Hematopoietic multipotent progenitor cell treated with erythropoietin and hydrocortisone succinate and interleukin-3 and kit ligand, for 8 days (in vitro differentiated cells): ENCODE measurements around the gene NRM.
"Not testable (repeated sequence)": the region's sequence is repeated elsewhere in the genome, so short reads cannot be mapped to it uniquely, and the experiment has no call there.

Experiments
- DNase-seq: peaks from one replicate; pipeline ENCODE4 v3.0.0-alpha.2; 2015

The NRM gene

DNA sequence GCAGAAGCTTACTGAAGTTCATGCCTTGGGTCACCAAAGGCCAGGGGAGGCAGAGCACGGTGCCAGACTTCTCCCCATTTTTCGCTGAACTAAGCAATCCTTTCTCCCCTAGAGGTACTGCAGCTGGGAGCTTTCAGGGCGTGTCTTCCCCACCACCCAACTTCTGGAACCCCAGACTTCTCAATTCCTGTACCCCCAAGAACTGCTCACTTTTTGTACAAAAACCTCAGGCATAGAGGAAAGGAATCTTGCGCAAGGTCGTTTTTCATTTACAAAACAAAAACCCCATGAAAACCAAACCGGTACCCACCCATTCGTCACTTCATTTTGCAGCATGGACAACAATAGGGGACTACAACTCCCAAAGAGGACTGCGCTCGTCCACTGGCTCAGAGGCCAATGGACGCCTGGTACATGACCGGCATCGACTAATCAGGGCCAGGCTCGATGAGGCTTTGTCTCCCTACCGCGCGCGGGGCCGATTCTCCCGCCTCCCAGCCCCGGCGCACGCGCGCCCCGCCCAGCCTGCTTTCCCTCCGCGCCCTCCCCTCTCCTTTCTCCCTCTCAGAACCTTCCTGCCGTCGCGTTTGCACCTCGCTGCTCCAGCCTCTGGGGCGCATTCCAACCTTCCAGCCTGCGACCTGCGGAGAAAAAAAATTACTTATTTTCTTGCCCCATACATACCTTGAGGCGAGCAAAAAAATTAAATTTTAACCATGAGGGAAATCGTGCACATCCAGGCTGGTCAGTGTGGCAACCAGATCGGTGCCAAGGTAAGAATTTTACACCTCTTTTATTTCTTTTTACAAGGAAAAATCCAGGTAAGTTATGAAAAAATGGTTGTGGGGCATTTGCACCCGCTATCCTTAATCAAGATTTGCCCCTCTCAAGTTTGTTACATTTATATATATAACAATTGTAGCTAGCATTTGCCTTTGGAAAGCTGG is 29.3 kb upstream of the NRM start, which contains the start of gene TUBB:
Gene TUBB, plus strand, starts transcription at position 562 of the 947 bp plus-strand sequence. Its CDS starts 155 bp downstream, at position 717.
- DNase-seq, result peak; percentile 99

DNA sequence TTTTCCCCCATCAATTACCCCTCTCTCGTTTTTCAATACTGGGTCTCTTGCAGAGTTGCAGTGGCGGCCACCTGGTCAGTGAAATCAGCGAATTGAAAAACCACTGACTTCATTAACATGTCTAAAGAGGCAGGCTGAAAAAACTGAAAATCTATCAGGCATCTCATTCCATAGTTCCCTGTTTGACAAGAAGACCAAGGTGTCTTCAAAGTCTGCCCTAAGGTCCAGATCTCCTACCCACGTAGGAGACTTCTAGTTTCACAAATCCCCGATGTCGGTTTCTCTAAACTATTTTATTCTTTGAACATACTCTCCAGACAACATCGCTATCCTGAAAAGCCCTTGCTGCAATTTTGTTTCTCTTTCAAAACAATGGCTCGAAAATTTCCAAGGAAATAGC is 28.6 kb upstream of the NRM start:
- DNase-seq, result no peak

DNA sequence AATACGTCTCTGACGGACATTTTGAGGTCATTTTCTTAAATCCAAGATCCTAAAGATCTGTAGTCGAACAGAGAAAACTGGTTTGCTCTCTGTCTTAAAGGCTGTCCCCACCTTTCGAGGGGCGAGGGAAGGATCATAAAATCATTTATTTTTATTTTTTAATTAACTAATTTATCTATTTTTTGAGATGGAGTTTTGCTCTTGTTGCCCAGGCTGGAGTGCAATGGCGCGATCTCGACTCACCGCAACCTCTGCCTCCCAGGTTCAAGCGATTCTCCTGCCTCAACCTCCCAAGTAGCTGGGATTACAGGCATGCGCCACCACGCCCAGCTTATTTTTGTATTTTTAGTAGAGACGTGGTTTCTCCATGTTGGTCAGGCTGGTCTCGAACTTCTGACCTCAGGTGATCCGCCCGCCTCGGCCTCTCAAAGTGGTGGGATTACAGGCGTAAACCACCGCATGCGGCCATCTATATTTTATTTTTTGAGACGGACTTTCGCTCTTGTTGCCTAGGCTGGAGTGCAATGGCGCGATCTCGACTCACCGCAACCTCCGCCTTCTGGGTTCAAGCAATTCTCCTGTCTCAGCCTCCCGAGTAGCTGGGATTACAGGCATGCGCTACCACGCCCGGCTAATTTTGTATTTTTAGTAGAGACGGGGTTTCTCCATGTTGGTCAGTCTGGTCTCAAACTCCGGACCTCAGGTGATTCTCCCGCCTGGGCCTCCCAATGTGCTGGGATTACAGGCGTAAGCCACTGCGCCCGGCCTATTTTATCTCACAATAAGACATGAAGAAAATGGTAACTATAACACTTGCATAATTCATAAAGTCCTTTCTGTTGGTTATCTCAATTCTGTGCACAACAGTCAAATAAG is 27.3 kb upstream of the NRM start:
- not testable (repeated sequence) for DNase-seq

DNA sequence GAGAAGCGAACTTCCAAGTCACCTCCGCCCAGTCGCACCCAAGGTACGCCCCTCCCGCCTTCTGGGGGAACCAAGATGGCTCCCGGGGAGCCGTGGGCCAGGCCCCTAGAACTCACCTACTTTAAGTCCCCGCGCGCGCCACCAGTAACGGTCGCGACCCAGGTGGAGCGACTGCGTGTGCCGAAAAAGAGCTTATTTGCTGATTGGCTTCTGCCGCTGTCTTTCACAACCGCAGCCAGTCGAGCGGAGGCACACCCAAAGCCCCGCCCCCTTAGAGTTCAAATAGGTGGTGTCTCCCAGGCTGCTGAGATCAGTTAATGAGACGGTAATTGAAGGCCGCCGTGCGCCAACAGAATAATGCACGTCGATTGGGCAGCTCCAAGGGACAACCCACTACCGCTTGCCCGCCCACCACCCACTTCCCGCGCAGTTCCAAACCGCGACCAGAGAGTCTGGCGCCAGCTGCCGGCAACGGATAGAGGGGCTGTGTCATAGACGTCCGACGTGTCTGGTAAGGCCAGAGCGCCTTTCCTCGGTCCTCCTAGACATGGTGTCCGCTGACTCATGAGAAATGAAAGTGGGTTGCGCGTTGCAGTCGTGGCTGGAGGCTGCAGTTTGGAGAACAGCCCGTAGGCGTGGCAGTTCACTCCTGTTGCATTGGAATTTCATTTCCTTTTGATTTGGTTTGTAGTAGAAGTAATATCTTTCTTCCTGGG is 26.5 kb upstream of the NRM start, which contains the start of gene MDC1:
Gene MDC1, minus strand, starts transcription at position 153 of the 716 bp plus-strand sequence. CDS start 2,106 bp downstream, outside the sequence.
- DNase-seq, result peak; percentile 100

DNA sequence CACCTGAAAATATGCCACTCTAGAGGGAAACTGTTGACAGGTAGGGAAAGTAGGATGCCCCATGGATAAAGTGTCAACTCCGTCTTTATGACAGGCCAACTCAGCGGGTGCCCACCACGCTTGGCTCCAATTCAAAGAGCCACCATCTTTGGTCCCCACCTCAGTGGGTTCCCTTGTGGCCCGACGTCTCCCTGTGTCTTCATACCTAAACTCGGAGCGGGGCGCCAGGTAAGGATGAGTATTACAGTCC is 26.0 kb upstream of the NRM start:
- no peak for DNase-seq

DNA sequence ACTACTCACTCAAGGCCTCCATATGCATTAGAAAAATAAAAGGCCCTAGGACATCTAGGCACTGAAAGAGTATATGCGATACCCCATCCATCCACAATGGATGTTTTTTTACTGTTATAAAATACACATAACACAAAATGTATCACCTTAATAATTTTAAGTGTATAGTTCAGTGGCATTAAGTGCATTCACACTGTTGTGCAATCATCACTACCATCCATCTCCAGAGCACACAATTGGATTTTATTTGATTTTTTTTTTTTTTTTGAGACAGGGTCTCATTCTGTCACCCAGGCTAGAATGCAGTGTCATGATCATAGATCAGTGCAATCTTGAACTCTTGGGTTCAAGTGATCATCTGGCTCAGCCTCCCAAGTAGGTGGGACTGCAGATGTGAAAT is 23.5 kb upstream of the NRM start:
- DNase-seq, result no peak

DNA sequence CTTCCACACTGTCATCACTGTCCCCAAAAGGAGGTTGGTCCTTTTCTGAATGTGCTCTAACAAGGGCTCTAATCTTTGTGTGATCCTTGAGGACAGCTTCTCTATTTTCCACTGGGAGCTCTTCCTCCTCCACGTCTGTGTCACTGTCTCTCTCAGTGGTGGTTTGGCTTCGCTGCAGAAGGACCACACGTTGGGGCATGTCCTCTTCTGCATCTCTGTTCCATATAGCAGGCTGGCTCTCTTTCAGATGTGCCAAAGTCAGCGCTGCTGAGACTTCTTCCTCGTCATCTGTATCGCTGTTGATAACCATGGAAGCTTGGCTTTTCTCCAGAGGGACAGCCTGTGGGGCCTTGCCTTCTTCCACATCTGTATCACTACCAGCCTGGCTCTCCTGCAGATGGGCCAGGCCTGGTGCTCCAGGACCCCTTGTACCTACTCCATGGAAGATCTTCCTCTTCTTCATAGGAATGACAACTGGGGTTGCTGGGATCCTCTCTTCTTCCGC is 21.7 kb upstream of the NRM start:
- peak; percentile 90 for DNase-seq

DNA sequence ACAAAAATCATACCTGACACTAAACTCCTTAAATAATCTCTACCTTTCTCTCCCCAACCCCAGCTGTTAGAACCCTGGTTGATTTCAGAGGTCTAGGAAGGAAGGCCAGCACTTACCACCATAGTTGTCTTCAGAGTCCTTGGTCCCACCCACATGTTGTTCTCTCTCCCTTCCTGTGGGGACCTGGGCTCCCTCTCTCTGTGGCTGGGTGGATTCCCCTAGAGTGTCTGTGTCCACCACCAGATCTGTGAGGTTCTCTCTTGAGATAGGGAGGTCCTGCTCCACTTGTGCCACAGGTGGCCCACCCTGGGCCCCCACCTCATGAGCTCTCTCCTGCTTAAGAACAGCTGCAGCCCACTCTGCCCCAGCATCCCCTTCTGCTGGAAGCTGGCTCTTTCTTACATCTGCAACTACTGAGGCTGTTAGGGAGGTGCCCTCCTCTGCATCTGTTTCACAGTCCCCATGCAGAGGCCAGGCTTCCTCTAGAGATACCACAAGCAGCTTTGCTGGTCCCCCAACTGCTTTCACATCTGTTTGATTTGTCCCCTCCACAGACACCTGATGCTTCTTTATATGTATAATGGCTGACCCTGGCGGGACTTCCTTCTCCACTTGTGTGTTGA is 21.1 kb upstream of the NRM start:
- DNase-seq, result no peak

DNA sequence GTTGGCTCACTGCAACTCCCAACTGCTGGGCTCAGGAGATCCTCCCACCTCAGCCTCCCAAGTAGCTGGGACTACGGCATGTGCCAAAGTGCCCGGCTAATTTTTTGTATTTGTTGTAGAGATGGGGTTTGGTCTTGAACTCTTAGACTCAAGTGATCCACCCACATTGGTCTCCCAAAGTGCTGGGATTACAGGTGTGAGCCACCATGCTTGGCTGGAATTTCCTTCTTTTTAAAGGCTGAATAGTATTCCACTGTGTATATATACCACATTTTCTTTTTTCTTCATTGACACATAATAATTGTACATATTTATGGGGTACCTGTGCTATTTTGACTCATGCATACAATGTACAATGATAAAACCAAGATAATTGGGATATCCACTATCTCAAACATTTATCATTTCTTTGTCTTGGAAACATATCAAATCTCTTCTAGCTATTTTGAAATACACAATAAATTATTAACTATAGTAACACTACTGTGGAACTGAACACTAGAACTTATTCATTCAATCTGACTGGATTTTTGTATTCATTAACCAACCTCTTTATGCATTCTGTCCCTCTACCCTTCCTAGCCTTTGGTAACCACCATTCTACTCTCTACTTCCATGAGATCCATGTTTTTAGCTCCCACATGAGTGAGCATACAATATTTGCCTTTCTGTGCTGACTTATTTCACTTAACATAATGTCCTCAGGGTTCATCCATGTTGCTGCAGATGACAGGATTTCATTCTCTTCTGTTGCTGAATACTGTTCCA is 18.5 kb upstream of the NRM start:
- no peak for DNase-seq

DNA sequence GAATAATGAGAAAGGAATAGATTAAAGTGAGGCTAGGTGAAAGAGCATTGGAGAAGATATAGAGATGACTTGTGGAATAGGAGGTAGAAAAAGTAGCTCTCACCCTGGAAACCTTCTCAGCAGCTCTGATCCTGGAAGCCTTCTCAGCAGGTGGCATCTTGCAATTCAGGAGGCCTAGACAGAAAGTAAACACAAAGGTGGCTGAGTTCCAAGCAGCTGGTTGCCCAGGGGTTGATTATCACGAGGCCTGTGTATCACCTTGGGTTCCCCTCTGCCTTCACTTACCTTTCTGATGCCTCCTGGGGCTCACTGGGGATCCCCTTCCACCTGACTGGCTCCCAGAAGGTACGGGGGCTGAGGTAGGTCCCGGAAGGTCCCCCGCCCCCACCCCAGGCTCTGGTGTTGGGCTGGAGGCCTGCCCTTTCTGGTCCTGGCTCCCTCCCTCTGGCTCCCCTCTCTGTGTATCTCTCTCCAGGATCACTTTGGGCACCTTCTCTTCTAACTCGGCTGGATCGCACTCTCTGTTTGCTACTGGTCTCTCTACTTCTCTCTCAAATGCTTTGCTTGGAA is 16.6 kb upstream of the NRM start:
- no peak for DNase-seq

DNA sequence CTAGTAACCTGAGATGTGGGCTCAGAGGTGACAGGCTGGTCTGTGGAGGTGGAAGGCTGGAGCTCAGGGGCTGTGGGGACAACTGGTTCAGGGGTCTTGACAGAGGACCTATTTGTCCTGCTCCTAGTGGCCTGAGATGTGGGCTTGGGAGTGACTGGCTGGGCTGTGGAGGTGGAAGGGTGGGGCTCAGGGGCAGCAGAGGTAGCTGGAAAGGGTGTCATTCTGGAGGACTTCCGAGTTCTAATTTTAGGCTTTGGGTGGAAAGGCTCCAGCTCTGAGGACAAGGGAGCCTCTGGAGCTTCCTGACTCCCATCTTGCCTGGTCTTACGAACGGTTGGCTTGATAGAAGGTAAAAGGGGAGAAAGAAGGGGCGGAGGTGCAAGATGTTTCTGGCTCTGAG is 14.8 kb upstream of the NRM start:
- no peak for DNase-seq

DNA sequence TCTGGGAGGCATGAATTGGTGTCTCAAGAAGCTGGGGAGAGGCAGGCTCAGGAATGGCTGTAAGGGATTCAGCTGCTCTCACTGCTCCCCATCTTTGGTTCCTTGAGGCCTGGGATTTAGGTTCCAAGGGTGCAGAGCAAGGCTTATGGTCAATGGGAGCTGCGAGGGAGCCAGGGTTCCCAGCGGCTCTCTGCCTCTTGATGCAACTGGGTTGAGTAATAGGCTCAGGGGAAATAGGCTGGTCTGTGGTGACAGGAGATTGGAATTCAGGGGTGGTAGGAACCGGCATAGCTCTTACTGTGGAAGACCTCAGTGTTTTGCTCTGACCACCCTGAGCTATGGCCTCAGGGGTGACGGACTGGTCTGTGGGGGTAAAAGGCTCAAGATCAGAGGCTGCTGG is 13.0 kb upstream of the NRM start:
- no peak for DNase-seq

DNA sequence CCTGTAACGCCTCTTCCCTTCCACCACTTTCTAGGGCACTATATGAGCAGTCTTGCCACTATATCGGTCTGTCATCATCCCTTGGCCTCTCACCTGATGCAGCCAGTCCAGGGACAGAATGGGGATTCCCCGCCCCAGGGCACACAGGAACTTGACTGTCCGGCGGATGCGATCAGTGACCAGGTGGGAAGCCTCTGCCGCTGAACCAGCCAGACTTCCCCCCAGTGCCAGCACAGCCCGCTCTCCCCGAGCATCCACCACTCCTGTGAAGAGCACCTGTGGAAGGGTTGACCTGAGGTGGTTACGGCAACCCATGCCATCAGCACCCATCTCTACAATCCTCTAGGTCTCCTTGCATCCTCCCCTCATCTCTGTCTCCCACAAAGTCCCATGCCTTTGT is 12.2 kb upstream of the NRM start:
- no peak for DNase-seq

DNA sequence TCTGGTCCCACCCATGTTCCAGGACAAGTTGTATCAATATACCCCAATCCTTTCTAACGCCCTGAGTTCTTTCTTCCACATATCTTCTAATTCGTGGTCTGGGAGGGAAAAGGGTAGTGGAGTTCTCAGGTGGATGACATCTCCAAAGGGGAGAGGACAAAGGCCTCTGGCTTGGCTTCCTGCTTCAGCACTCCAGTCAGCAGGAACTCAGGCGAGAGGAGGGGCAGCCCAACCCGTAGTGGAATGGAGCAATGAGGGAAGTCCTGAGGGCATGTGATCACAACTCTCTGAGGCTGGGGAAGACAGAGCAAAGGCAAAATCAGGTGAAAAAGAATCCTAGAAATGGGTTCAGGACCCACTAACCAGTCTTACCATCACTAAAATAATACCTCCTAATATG is 9.6 kb upstream of the NRM start:
- DNase-seq, result no peak

DNA sequence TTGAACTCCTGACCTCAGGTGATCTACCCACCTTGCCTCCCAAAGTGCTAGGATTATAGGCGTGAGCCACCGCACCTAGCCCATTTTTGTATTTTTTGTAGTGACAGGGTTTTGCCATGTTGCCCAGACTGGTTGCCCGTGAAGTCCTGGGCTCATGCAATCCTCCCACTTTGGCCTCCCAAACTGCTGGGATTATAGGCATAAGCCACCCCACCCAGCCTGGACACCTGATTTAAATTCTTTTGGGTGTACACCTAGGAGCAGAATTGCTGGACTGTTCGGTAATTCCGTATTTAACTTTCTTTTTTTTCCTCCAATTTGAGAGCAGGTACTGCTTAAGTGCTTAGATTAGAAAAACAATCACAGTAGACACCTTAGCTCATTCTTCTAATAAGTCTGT is 5.6 kb upstream of the NRM start:
- no peak for DNase-seq

DNA sequence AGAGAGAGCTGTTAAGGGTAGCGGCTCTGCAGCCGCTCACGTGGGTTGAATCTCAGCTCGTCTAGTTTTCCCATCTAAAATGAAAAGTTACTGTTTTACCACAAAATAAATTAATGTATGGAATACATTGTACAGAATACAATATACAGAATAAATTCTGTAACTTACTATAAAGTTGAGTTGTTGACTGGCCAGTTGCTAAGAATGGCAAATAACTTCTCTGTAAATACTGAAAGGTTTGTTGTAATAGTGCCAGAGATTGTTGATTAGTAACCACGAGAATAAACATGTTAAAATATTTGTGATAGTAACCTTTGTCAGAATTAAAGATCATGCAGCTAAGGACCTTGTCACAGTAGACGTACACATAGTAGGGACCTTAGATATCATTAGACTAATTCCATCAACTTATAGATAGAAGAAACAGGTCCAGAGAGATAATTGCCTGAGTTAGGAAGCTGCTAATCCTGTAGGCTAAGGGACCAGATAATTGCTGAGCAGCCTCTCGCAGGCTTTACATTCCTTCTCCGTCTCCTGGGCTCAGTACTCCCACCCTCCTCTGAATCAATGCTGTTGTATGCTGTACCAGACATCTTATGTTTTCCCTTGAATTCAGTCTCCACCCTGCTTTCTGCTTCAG is 544 bp upstream of the NRM start:
- no peak for DNase-seq

DNA sequence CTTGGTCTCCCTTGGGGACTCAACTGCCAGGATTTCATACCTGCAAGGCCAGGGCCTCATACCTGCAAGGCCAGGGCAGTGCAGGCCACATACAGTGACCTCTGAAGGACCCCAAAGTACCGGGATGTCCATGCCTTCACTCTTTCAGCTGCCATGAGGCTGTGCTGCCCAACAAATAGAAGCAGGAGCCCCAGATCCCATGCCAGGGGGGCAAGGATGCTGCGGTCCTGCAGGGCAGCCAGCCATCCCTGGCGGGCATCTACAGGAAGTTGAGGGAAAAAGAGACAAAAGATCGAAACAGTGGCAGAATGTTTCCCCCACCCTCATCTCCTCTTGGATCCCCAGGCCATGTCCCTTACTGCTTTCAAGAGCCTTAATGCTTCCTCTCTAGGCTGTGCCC is 799 bp downstream of the NRM start:
- no peak for DNase-seq

DNA sequence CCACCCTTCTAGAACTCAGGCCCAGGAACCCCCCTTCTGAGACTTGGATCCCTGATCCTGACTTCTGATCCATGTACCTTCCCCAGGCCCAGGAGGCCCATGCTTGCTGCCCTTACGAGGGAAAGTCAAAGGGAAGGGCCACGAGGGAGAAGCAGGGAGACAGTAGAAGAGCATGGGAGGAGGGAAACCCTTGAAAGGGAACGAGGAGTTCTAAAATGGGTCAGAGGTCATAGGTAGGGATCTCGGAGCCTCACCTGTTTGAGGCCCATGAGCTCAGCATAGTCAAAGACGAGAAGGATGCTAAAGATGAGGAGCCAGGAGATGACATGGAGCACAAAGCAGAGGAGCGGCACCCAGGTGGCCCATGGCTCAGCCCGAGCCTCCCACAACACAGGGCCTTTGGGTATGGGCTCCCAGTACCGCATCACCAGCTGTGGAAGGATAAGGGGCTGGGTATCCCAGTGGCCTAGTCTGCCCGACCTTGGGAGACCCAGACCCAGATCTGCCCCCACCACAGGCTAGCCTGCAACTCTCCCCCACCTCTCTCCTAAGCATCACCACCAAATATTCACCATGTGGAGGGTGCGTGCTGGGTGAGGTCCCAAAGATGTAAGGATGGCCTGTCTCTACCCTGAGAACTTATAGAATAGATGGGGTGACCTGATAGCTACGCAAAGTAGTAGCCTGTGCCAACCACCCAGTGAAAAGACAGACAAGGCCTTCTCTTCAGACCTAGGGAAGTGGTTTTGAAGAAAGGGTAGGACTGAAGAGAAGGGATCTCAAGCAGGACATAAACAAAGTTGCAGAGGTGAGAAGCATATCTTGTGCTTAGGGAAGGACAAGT is 1.5 kb downstream of the NRM start:
- DNase-seq, result no peak

DNA sequence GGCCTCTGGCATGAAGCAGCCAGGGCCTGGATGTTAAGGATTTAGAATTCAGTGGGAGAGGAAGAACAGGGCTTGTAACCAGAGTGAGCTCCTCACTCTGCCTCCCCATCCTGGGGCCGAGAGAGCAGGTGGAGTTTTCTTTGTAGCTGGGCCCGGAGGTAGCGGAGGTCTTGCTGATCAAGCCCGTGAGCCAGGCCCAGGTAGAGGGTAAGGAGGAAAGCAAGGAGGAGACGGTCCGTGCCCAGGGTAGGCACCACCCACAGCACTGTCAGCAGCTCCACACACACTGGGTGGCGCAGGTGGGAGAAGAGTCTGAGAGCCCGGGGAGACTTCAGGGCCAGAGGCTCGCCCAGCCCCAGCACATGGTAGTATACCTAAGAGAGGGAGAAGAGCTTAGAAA is 2.2 kb downstream of the NRM start:
- DNase-seq, result no peak
